K562 (cell line): ENCODE measurements around the gene PLXNB1. TPM values are rescaled to one million over a fixed set of nuclear protein-coding genes. Genes with fewer than 3 reads are reported as not detected.

Source experiments
- BRCA1 ChIP-seq, 2 experiments: fragments of 450-650 bp in 1 of 2; sonication (generic) in 1 of 2; formaldehyde crosslinking in 1 of 2; IDR thresholded peaks; 2 replicates each; pipeline versions ENCODE4 v1.5.0 to v1.6.1; 2017 to 2020; ENCODE audit warnings: mild to moderate bottlenecking in 1 of 2, missing genetic modification reagents in 1 of 2
- CBX8 ChIP-seq: fragments of 200-600 bp; sonication (generic); IDR thresholded peaks from 2 replicates; pipeline ENCODE4 v1.6.1; 2012; ENCODE audit warnings: borderline replicate concordance, mixed run types, low read depth, mild to moderate bottlenecking, moderate library complexity, mixed read lengths, low read length, control low read depth, inconsistent platforms; ENCODE audit not compliant: poor library complexity, severe bottlenecking; ENCODE audit errors: extremely low read depth
- HDGF ChIP-seq: fragments of 450-650 bp; IDR thresholded peaks from 2 replicates; pipeline ENCODE4 v1.6.1; 2016
- HNRNPL ChIP-seq: fragments of 200-400 bp; formaldehyde crosslinking; IDR thresholded peaks from 2 replicates; pipeline ENCODE4 v1.6.1; 2017; ENCODE audit warnings: low read depth, mild to moderate bottlenecking, low read length
- IRF9 ChIP-seq: fragments of 450-650 bp; IDR thresholded peaks from 2 replicates; pipeline ENCODE4 v1.6.1; 2016; ENCODE audit warnings: missing biosample characterization, missing genetic modification characterization
- KLF1 ChIP-seq: fragments of 450-650 bp; IDR thresholded peaks from 2 replicates; pipeline ENCODE4 v1.6.1; 2016; ENCODE audit warnings: missing genetic modification characterization, missing compliant biosample characterization
- POU5F1 ChIP-seq: fragments of 150-350 bp; IDR thresholded peaks from 2 replicates; pipeline ENCODE4 v1.6.1; 2014; ENCODE audit warnings: borderline replicate concordance, low read length, low read depth, mild to moderate bottlenecking; ENCODE audit not compliant: partially characterized antibody
- UBTF ChIP-seq, 2 experiments: IDR thresholded peaks; 2 replicates each; pipeline ENCODE4 v1.6.1; 2012; ENCODE audit warnings: improper control_type of control experiment in 2 of 2, low read depth in 2 of 2, low read length in 2 of 2, borderline replicate concordance in 1 of 2
- XRCC4 ChIP-seq: IDR thresholded peaks from one replicate; pipeline ENCODE4 v1.6.1; 2011; ENCODE audit not compliant: insufficient read depth, insufficient read length; ENCODE audit errors: extremely low read depth
- XRCC5 ChIP-seq: fragments of 200-400 bp; formaldehyde crosslinking; IDR thresholded peaks from 2 replicates; pipeline ENCODE4 v1.6.1; 2017; ENCODE audit warnings: low read depth, mild to moderate bottlenecking, low read length
- ZNF511 ChIP-seq: sonication (generic); formaldehyde crosslinking; IDR thresholded peaks from 2 replicates; pipeline ENCODE4 v1.8.0; 2022; ENCODE audit warnings: mild to moderate bottlenecking, missing genetic modification reagents
- ZNF512 ChIP-seq: IDR thresholded peaks from 2 replicates; pipeline ENCODE4 v1.6.1; 2016; ENCODE audit warnings: missing genetic modification characterization, missing compliant biosample characterization
- ZNF75A ChIP-seq: fragments of 450-650 bp; formaldehyde crosslinking; IDR thresholded peaks from 2 replicates; pipeline ENCODE4 v1.4.0; 2020; ENCODE audit warnings: mild to moderate bottlenecking
- polyA plus RNA-seq, 8 experiments: library from polyadenylated mRNA; depleted of rRNA in 4 of 8; stranded (reverse) in 5 of 8; unstranded in 3 of 8; fragments of >200 nt; fragmentation: Nextera tagmentation in 2 of 8; fragmentation: Illumina TruSeq in 1 of 8; extraction: Ambion mirVana in 2 of 8; extraction: Trizol in 1 of 8; gene quantifications; 2 replicates each; pipeline versions ENCODE4 v1.2.1 to v1.2.3, GENCODE V29; 2011 to 2014; ENCODE audit warnings: inconsistent platforms in 1 of 8, missing spikeins in 1 of 8
- total RNA-seq, 7 experiments: library from RNA; depleted of rRNA in 6 of 7; stranded (reverse); fragments of >200 nt in 6 of 7; fragmentation: Illumina TruSeq in 2 of 7; extraction: Trizol in 2 of 7; gene quantifications; 2 replicates each; pipeline versions ENCODE4 v1.2.1 to v1.2.3, GENCODE V29; 2011 to 2021; ENCODE audit warnings: low replicate concordance in 1 of 7

PLXNB1 gene
- total and polyA plus RNA-seq, 9 of the 15 experiments (the other 6 are each of a cell fraction or from before 2014, with no cell fraction given) = 0.17 to 17.4 (median 6.0) TPM

- no peak for TF ChIP-seq BRCA1 (IDR thresholded peaks at IDR 0.05)
- no peak for TF ChIP-seq BRCA1 (CRISPR knock-in tag; IDR thresholded peaks at IDR 0.05)
- no peak for TF ChIP-seq UBTF (IDR thresholded peaks at IDR 0.05; ENCODE audit: borderline replicate concordance in 1 of 2, low read depth in 2 of 2, low read length in 2 of 2)
- no peak for TF ChIP-seq XRCC4
- TF ChIP-seq ZNF512 (tag) = no peak
- no peak for TF ChIP-seq ZNF511 (CRISPR knock-in tag)
- no peak for TF ChIP-seq KLF1 (tag)
- TF ChIP-seq HNRNPL = no peak
- no peak for TF ChIP-seq IRF9 (tag)
- TF ChIP-seq POU5F1 = no peak
- TF ChIP-seq HDGF = 0 out of 2 replicates have a peak, but pooled peaks have one; percentile 15
- no peak for TF ChIP-seq XRCC5
- no peak for TF ChIP-seq ZNF75A (CRISPR knock-in tag)
- no peak for TF ChIP-seq CBX8
These were observed 35.9 kb upstream of the PLXNB1 start (continued) for GRCh38 chr3:48465531-48466378.
